HG02973 (cell line): ENCODE measurements around the gene TOP3A.

Experiments
- ATAC-seq: cut with Tn5 transposase; IDR thresholded peaks from one replicate; pipeline ENCODE4 v1.9.1; 2021; ENCODE audit warnings: moderate library complexity; ENCODE audit not compliant: unreplicated experiment

The TOP3A gene

DNA sequence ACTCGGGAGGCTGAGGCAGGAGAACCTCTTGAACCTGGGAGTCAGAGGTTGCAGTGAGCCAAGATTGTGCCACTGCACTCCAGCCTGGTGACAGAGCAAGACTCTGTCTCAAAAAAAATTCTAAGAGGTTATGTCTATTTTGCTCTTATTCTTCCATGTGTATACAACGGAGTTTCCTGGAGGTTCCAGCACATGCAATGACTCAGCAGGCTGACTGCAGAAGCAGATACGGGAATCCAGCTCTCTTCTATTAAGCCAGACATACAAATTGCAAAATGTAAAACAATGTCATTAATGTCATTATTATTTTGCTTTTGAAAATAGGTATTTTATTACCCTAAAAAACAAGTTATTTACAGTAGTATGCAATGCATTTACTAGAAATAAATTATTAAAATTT, 35.9 kb downstream of the TOP3A start:
- ATAC-seq: no peak

DNA sequence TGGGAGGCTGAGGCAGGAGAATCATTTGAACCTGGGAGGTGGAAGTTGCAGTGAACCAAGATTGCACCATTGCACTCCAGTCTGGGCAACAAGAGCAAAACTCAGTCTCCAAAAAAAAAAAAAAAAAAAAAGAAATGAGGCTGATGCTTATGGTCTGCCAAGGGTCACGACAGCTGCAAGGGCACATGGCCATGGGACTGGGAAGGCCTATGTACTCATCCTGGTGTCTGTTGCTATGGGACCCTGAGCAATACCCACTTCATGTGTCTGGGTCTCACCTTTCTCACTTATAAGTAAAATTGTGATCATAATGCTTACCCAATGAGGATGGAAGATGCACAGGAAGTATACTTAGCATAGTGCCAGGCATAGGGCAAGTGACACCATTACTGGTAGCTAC, 37.7 kb downstream of the TOP3A start:
- ATAC-seq: no peak

DNA sequence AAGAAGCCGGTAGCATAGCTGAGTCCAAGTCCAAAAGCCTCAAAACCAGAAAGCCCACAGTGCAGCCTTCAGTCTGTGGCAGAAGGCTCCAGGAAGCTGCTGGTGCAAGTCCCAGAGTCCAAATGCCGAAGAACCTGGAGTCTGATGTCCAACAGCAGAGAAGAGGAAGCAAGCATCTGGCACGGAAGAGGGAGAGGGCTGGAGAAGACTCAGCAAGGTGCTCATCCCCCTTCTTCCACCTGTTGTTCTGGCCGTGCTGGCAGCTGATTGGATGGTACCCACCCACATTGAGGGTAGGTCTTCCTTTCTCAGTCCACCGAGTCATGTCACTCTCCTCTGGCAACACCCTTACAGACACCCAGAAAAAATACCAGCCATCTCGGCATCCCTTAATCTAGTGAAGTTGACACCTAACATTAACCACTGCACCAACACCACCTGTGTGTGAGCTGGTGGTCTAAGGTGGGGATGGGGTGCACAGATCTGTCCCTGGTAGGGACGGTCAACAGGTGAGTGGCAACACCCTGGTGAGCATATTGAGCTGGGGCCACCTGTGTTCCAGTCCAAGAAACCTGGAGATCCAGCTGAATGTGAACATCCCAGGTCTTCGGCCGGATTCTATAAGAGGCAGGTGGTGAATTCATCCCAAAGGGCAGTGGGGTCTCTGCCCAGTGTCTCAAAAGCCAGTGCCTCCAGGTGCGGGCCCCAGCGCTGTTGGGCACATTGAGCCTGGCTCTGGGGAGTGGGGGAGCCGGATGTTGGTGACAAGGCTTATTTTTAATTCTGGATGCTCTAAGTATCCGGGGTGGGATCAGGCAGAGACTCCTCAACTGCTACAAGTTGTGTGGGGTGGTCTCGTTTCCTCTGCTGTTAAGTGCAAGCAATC, 44.5 kb downstream of the TOP3A start:
- no peak for ATAC-seq

GRCh38 chr17:18267927-18268711, 46.7 kb downstream of the TOP3A start:
- ATAC-seq: no peak

GRCh38 chr17:18267366-18267765, 47.4 kb downstream of the TOP3A start:
- ATAC-seq: no peak

- ATAC-seq: no peak
Observed at GRCh38 chr17:18263885-18264682, 50.7 kb downstream of the TOP3A start.

DNA sequence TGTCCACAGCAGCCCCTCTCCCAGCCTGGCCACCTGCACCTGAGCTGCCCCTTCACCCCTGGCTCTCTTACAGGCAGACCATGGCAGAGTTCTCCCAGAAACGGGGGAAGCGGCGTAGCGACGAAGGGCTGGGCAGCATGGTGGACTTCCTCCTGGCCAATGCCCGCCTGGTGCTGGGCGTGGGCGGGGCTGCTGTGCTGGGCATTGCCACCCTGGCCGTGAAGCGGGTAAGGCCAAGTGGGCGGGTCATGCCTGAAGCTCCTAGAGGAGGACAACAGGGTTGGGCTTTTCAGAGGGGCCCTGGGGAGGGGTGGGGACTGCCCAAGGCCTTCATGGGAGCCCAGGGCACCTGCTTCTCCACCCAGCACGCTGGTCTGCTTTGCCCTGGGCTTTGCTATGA, 52.2 kb downstream of the TOP3A start:
- no peak for ATAC-seq

DNA sequence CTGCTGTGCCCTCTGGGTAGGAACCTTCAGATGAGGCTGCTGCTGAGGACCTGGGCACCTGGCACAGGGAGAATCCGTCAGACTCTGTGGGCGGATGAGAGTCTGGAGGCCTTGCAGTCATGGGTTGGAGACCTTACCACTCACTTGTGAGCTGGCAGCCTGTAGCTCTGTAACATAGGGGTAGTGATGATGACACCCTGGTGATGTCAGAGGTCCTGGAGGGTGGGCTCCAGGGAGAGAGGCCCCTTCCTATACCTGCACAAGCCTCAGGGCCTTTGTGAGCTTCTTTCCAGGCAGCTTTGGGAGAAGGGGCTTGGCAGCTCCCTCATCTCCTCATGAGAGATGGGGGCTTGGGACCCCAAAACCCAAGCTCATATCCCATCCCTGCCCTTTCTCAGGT, 52.7 kb downstream of the TOP3A start:
- ATAC-seq: no peak

DNA sequence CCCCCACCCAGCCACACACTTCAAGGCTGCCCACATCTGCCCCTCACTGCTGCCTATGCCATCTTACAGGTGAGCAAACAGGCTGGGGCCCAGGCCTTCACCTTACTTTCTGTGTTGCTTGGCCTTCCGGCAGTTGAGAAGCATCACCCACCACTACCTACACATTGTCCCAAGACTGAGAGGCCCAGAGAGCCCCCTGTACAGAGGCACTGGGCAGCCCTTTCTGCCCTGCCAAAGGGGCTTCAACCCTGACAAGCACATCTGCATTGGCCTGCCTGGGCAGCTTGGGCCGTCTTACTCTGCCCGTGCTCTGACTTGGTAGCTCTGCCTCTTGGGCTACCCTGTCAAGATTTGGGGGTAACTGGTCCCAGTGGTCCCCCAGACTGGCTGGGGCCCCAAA, 53.1 kb downstream of the TOP3A start:
- ATAC-seq: no peak

DNA sequence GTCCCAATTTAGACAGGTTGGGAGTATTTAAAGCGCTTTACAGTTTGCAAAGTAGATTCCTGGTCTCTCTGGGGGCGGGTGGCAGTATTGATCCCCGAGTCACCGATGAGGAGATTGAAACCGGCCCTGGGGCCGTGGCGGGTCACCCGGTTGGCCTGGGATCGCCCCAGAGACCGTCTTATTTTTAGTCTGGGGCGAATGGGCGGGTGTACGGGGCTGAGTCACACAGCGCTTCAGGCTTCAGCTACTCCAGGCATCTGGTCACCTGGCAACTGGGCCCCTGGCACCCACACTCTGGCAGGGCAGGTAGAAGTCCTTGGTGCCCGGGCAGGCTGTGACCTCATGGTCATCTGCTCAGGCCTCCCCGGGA, 53.7 kb downstream of the TOP3A start:
- ATAC-seq: no peak

DNA sequence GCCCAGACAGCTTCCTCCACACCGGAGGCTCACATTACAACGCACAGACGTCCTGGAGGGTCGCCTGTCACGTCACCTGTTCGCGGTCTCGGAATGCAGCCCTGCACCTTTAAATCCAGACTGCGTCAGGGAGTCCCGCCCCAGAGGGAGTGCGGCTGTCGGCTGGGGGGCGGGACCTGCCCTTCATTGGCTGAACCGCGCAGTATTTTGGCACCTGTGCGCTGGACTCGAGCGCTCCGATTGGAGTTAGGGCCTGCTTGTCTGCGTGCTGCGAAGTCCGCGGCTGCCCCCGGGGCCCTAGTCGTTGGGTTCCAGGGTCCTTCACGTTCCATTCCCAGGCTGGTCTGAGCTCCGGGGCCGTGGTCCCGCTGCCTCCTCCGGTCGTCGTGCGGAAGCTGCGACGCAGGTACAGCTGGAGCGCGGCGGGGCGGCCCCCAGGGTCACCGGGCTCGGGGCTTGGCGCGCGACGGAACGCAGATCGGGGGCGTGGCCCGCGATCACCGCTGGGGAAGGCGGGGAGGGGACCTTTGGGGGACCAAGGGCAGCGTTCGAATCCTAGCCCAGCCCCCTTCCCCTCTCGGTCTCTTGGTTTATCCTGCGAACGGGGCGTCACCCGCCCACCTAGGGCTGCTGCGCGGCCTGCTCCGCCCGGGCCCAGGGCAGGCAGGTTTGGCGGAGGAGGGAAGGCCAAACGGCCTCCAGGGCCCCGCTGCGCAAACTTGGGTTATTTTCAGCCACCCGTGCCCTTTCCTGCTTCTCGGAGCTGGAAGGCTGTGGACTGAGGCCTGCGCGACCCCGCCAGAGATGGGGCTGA, 54.3 kb downstream of the TOP3A start, which contains the start of gene MIEF2:
Gene MIEF2 (plus strand): TSS at position 331 of the 814 bp plus-strand sequence. CDS start 2,059 bp downstream, outside the sequence.
- peak; percentile 64 for ATAC-seq

- no peak for ATAC-seq
Observed at GRCh38 chr17:18259621-18260331, 55.0 kb downstream of the TOP3A start.

DNA sequence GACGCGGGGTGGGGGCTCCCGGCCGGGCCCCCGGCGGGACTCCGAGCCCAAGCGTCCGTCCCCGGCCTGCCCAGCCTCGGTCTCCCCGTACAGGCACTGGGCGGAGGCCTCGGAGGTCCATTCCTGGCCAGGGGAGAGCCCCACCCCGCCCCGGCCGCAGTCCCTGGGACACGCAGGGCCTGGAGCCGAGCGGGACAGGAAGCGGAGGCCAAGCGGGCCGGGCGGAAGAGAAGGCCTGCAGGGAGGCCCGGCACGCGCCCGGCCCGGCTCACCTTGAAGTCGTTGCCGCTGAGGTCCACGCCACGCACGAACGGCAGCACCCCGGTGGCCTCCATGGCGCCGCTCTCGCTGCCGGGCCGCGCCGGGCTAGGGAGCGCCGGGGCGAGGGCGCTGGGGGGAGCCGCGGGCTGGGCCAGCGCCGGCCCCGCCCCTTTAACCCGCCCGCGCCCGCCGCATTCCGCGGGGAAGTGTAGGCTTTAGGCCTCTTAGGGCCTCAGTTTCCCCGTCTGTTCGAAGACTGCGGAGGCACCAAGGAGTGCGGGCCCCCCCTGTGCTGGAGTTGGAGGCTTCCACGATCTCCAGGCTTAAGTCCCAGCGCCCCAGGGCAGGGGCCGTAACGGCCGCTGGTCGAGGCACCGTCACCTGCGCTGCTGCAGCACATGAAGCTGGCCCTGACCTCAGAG, 56.3 kb downstream of the TOP3A start, which contains the start of gene FLII:
Gene FLII (minus strand): TSS at position 383 of the 683 bp plus-strand sequence. CDS start 48 bp downstream, at position 335.
- ATAC-seq: no peak

DNA sequence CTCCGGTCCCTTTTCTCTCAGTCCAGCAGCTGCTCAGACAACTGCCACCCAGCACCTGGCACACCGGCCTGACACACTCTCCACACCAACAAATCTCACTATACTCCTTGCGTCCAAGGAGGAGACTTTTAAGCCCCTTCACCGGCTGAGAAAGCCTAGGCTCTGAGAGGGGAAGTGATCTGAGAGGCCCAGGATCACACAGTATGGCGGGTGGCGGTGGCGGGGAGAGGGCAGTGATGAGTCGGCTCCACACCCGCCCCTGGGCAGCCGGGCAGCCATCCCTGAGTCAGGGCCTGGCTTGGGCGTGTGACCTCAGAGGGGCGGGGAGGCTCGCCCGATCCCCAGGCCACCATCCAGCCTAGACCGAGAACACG, 56.8 kb downstream of the TOP3A start:
- no peak for ATAC-seq

GRCh38 chr17:18257268-18257981, 57.4 kb downstream of the TOP3A start:
- no peak for ATAC-seq

- ATAC-seq: no peak
Observed at GRCh38 chr17:18256776-18257175, 58.0 kb downstream of the TOP3A start.

GRCh38 chr17:18256351-18256750, 58.4 kb downstream of the TOP3A start:
- ATAC-seq: no peak

DNA sequence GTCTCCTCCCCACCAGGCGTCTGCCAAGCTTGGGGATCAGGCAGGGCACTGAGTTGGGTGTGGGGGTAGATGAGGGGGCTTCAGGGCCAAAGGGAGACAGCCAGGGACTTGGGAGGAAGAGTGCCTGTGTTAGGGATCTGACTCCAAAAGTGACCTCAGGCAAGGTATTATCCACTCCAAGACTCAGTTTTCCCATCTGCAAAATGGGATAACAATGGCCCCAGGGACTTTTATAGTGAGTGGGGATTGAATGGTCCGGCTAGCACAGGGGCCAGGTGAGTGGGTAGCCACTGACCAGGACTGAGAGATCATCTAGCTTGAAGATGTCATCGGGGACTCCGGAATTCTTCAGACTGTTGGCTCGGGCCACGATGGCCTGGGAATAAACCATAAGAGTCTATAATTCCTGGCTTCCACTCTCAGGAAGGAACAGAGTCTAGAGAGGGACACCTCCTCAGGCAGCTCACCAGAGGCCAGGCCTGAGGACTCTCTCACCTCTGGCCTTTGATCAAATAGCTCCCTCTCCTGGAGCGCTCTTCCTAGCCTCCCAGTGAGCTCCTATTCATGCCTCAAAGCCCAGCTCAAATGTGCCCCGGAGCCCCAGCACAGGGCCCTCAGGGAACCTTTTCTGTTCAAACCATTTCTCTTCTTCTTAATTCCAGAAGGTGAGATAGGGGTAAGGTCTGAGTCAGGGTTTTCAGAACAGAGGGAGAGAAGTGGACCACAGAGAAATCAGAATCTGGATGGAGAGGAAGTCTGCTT, 59.7 kb downstream of the TOP3A start:
- no peak for ATAC-seq
